Measurements from ENCODE around the gene CDIPT. TPM values are rescaled to one million over a fixed set of nuclear protein-coding genes. Genes with fewer than 3 reads are reported as not detected.
A peak's percentile ranks its signal among the peaks of the same experiment; 100 is the strongest.

Gene CDIPT
- total RNA-seq, 1 donor from 2014 or later: 49.7 TPM

- TF ChIP-seq CTCF (IDR thresholded peaks at IDR 0.05; ENCODE audit: unreplicated experiment): no peak
These were observed 593 bp downstream of the CDIPT start for GRCh38 chr16:29862383-29862883.

GRCh38 chr16:29860218-29860617 is 2.8 kb downstream of the CDIPT start:
- H3K36me3 Mint-ChIP-seq: peaks cover 11% of the 10 kb centered on the region
- peaks cover 9% of the 10 kb centered on the region for H3K4me1 Mint-ChIP-seq
- TF ChIP-seq CTCF (IDR thresholded peaks at IDR 0.05; ENCODE audit: unreplicated experiment): no peak
- no peak overlapping the region for H3K27ac Mint-ChIP-seq
- H3K4me3 Mint-ChIP-seq: peak overlapping the region; percentile 94
- H3K9me3 Mint-ChIP-seq: no peaks in the 10 kb centered on the region
- no peak for DNase-seq (ENCODE audit: low spot score in 2 of 2, unreplicated experiment in 2 of 2)
- no peaks in the 10 kb centered on the region for H3K27me3 Mint-ChIP-seq (ENCODE audit: low read depth)

More at GRCh38 chr16:29862383-29862883, 593 bp downstream of the CDIPT start:
- Mint-ChIP-seq H3K4me3 (peak overlapping the region; percentile 94), H3K27me3 (ENCODE audit: low read depth) (no peaks in the 10 kb centered on the region), H3K27ac (peak overlapping the region; percentile 91), H3K4me1 (peaks cover 9% of the 10 kb centered on the region), H3K36me3 (peaks cover 11% of the 10 kb centered on the region), H3K9me3 (no peaks in the 10 kb centered on the region)
- no peak for DNase-seq (ENCODE audit: low spot score in 2 of 2, unreplicated experiment in 2 of 2)

GRCh38 chr16:29858974-29859373 is 4.1 kb downstream of the CDIPT start:
- no peak for TF ChIP-seq CTCF (IDR thresholded peaks at IDR 0.05; ENCODE audit: unreplicated experiment)
- H3K4me1 Mint-ChIP-seq: peaks cover 9% of the 10 kb centered on the region
- H3K27me3 Mint-ChIP-seq (ENCODE audit: low read depth): no peaks in the 10 kb centered on the region
- H3K36me3 Mint-ChIP-seq: peaks cover 11% of the 10 kb centered on the region
- no peak for DNase-seq (ENCODE audit: low spot score in 2 of 2, unreplicated experiment in 2 of 2)
- H3K27ac Mint-ChIP-seq: no peak overlapping the region
- no peaks in the 10 kb centered on the region for H3K9me3 Mint-ChIP-seq
- no peak overlapping the region for H3K4me3 Mint-ChIP-seq

- peaks cover 8% of the 10 kb centered on the region for H3K4me1 Mint-ChIP-seq
- H3K27ac Mint-ChIP-seq: no peak overlapping the region
- no peak overlapping the region for H3K4me3 Mint-ChIP-seq
- H3K36me3 Mint-ChIP-seq: peaks cover 11% of the 10 kb centered on the region
- TF ChIP-seq CTCF (IDR thresholded peaks at IDR 0.05; ENCODE audit: unreplicated experiment): no peak
- no peak for DNase-seq (ENCODE audit: low spot score in 2 of 2, unreplicated experiment in 2 of 2)
- no peaks in the 10 kb centered on the region for H3K9me3 Mint-ChIP-seq
- H3K27me3 Mint-ChIP-seq (ENCODE audit: low read depth): no peaks in the 10 kb centered on the region
These were observed 4.7 kb downstream of the CDIPT start for GRCh38 chr16:29858149-29858849.

- H3K4me1 Mint-ChIP-seq: peaks cover 6% of the 10 kb centered on the region
- no peak for DNase-seq (ENCODE audit: low spot score in 2 of 2, unreplicated experiment in 2 of 2)
- peaks cover 11% of the 10 kb centered on the region for H3K36me3 Mint-ChIP-seq
- no peak overlapping the region for H3K27ac Mint-ChIP-seq
- TF ChIP-seq CTCF (IDR thresholded peaks at IDR 0.05; ENCODE audit: unreplicated experiment): no peak
- no peaks in the 10 kb centered on the region for H3K9me3 Mint-ChIP-seq
- no peak overlapping the region for H3K4me3 Mint-ChIP-seq
- no peaks in the 10 kb centered on the region for H3K27me3 Mint-ChIP-seq (ENCODE audit: low read depth)
These were observed 5.8 kb downstream of the CDIPT start for GRCh38 chr16:29857133-29857760.

All from mesothelial cell of epicardium (in vitro differentiated cells).